Keratinocyte (primary cell): ENCODE measurements around the gene RASA3. TPM values are rescaled to one million over a fixed set of nuclear protein-coding genes. Genes with fewer than 3 reads are reported as not detected.

Source experiments
- DNase-seq: peaks from one replicate; pipeline ENCODE4 v3.0.0-alpha.2; 2011; ENCODE audit warnings: low read depth, missing footprints, low spot score
- FAIRE-seq: peaks from 2 replicates; lab custom pipeline; 2011; peaks lifted over from hg19 to GRCh38; lab: Jason Lieb, UNC
- H2AFZ ChIP-seq: 2 replicates; pipeline ENCODE4 v1.6.0; 2012; ENCODE audit warnings: low read length, control low read depth, inconsistent platforms; ENCODE audit not compliant: control insufficient read depth
- H3K27ac ChIP-seq: 2 replicates; pipeline ENCODE4 v1.5.1; 2011; ENCODE audit warnings: low read length; ENCODE audit not compliant: control insufficient read depth, insufficient read depth
- H3K27me3 ChIP-seq: 3 replicates; pipeline ENCODE4 v1.6.0; 2011; ENCODE audit warnings: low read length; ENCODE audit not compliant: control insufficient read depth, insufficient read depth; ENCODE audit errors: extremely low read depth
- H3K36me3 ChIP-seq, 2 experiments: 2 replicates in 1 of 2; 3 replicates in 1 of 2; pipeline ENCODE4 v1.5.1; 2011; ENCODE audit warnings: low read length in 2 of 2, mild to moderate bottlenecking in 1 of 2; ENCODE audit not compliant: control insufficient read depth in 2 of 2, insufficient read depth in 2 of 2; ENCODE audit errors: extremely low read depth in 1 of 2
- H3K4me1 ChIP-seq: 3 replicates; pipeline ENCODE4 v1.5.1; 2011; ENCODE audit warnings: low read length; ENCODE audit not compliant: control insufficient read depth, insufficient read depth; ENCODE audit errors: extremely low read depth
- H3K4me2 ChIP-seq: 3 replicates; pipeline ENCODE4 v1.6.0; 2011; ENCODE audit warnings: low read depth, low read length; ENCODE audit not compliant: control insufficient read depth, insufficient read depth; ENCODE audit errors: extremely low read depth
- H3K4me3 ChIP-seq, 3 experiments: fragments of 200-600 bp in 1 of 3; sonication (generic) in 1 of 3; 2 replicates in 2 of 3; 3 replicates in 1 of 3; pipeline ENCODE4 v1.5.1; 2011 to 2016; ENCODE audit warnings: low read length in 3 of 3, mild to moderate bottlenecking in 3 of 3, control low read depth in 2 of 3, inconsistent platforms in 1 of 3, low read depth in 1 of 3, mixed read lengths in 1 of 3, mixed run types in 1 of 3, moderate library complexity in 1 of 3; ENCODE audit not compliant: control insufficient read depth in 2 of 3, insufficient read depth in 2 of 3; ENCODE audit errors: extremely low read depth in 1 of 3
- H3K79me2 ChIP-seq: 2 replicates; pipeline ENCODE4 v1.6.0; 2012; ENCODE audit warnings: low read length; ENCODE audit not compliant: control insufficient read depth, insufficient read depth
- H3K9ac ChIP-seq: 3 replicates; pipeline ENCODE4 v1.6.0; 2011; ENCODE audit warnings: low read length; ENCODE audit not compliant: control insufficient read depth, insufficient read depth; ENCODE audit errors: extremely low read depth
- H3K9me1 ChIP-seq: 3 replicates; pipeline ENCODE4 v1.6.0; 2011; ENCODE audit warnings: low read length; ENCODE audit not compliant: control insufficient read depth, insufficient read depth; ENCODE audit errors: extremely low read depth
- H3K9me3 ChIP-seq: 2 replicates; pipeline ENCODE4 v1.5.1; 2012; ENCODE audit warnings: low read depth, low read length; ENCODE audit not compliant: control insufficient read depth
- H4K20me1 ChIP-seq: 3 replicates; pipeline ENCODE4 v1.6.0; 2011; ENCODE audit warnings: low read length; ENCODE audit not compliant: control insufficient read depth, insufficient read depth; ENCODE audit errors: extremely low read depth
- EZH2 ChIP-seq: IDR thresholded peaks from one replicate; pipeline ENCODE4 v1.6.1; 2012; ENCODE audit warnings: inconsistent platforms, mild to moderate bottlenecking, low read length, moderate library complexity
- dilution Hi-C: fragments of 300-500 bp; cut with MboI; formaldehyde crosslinking; loops from one replicate; pipeline ENCODE4 v1.7.0; 2020; ENCODE audit warnings: low sequenced_read_pairs; ENCODE audit not compliant: extremely low pct_ligation_motif_present
- polyA plus RNA-seq, 5 experiments: library from polyadenylated mRNA; depleted of rRNA in 3 of 5; stranded (reverse) in 3 of 5; stranded (forward) in 1 of 5; unstranded in 1 of 5; fragments of >200 nt; gene quantifications; 1 replicate in 1 of 5; 2 replicates in 3 of 5; 3 replicates in 1 of 5; pipeline versions ENCODE4 v1.2.1 to v1.2.3, GENCODE V29; 2011 to 2012; ENCODE audit warnings: missing spikeins in 2 of 5, low read depth in 1 of 5, low replicate concordance in 1 of 5
- TF ChIP-seq, protein P1 (sequence below), 3 experiments: IDR thresholded peaks in 1 of 3; conservative IDR thresholded peaks in 1 of 3; optimal IDR thresholded peaks in 1 of 3; 2 replicates in 2 of 3; 3 replicates in 1 of 3; pipeline versions ENCODE3 to v1.5.1; 2011; ENCODE audit warnings: low read length in 3 of 3, mild to moderate bottlenecking in 3 of 3, moderate library complexity in 2 of 3, control low read depth in 1 of 3, inconsistent platforms in 1 of 3; ENCODE audit not compliant: insufficient read depth in 2 of 3; ENCODE audit errors: extremely low read depth in 1 of 3

The RASA3 gene
- polyA plus RNA-seq, 1 donor (not counting 4 experiments of a cell fraction or from before 2014, with no cell fraction given): 4.1 TPM

DNA sequence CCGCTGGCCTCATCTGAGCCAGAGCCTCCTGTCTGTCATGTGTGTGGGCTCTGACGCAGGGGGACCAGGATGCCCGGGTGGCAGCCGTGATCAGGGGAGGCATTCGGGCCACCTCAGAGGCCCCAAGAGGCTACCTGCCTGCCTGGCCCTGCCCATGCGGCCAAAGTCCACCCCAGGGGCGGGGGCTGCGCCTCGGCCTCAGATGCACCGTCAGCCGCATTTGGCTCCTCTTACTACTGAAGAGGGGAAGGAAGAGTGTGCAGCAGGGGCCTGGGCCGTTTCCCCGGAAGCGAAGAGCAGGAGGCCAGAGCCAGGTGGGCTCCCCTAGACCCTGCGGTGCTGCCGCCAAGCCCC is 192.5 kb downstream of the RASA3 start:
- no peaks in the 10 kb centered on the region for H3K4me1 ChIP-seq
- H3K4me2 ChIP-seq: no peak overlapping the region
- DNase-seq (no peak), FAIRE-seq (no peak)
- peaks cover 32% of the 10 kb centered on the region for H3K27me3 ChIP-seq
- dilution Hi-C loops: no loop called here
- no peaks in the 10 kb centered on the region for H4K20me1 ChIP-seq
- no peaks in the 10 kb centered on the region for H3K79me2 ChIP-seq
- no peak overlapping the region for H3K27ac ChIP-seq
- TF ChIP-seq, protein P1, sequence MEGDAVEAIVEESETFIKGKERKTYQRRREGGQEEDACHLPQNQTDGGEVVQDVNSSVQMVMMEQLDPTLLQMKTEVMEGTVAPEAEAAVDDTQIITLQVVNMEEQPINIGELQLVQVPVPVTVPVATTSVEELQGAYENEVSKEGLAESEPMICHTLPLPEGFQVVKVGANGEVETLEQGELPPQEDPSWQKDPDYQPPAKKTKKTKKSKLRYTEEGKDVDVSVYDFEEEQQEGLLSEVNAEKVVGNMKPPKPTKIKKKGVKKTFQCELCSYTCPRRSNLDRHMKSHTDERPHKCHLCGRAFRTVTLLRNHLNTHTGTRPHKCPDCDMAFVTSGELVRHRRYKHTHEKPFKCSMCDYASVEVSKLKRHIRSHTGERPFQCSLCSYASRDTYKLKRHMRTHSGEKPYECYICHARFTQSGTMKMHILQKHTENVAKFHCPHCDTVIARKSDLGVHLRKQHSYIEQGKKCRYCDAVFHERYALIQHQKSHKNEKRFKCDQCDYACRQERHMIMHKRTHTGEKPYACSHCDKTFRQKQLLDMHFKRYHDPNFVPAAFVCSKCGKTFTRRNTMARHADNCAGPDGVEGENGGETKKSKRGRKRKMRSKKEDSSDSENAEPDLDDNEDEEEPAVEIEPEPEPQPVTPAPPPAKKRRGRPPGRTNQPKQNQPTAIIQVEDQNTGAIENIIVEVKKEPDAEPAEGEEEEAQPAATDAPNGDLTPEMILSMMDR (optimal IDR thresholded peaks at IDR 0.05 in 1 of 3, IDR thresholded peaks at IDR 0.05 in 1 of 3, conservative IDR thresholded peaks at IDR 0.05 in 1 of 3; ENCODE audit: extremely low read depth in 1 of 3, insufficient read depth in 2 of 3, low read length in 3 of 3): no peak
- TF ChIP-seq EZH2: no peak
- H3K36me3 ChIP-seq: no peaks in the 10 kb centered on the region
- H2AFZ ChIP-seq: no peak overlapping the region
- no peak overlapping the region for H3K9ac ChIP-seq
- H3K4me3 ChIP-seq: no peak overlapping the region
- H3K9me1 ChIP-seq: no peaks in the 10 kb centered on the region
- H3K9me3 ChIP-seq: no peaks in the 10 kb centered on the region

DNA sequence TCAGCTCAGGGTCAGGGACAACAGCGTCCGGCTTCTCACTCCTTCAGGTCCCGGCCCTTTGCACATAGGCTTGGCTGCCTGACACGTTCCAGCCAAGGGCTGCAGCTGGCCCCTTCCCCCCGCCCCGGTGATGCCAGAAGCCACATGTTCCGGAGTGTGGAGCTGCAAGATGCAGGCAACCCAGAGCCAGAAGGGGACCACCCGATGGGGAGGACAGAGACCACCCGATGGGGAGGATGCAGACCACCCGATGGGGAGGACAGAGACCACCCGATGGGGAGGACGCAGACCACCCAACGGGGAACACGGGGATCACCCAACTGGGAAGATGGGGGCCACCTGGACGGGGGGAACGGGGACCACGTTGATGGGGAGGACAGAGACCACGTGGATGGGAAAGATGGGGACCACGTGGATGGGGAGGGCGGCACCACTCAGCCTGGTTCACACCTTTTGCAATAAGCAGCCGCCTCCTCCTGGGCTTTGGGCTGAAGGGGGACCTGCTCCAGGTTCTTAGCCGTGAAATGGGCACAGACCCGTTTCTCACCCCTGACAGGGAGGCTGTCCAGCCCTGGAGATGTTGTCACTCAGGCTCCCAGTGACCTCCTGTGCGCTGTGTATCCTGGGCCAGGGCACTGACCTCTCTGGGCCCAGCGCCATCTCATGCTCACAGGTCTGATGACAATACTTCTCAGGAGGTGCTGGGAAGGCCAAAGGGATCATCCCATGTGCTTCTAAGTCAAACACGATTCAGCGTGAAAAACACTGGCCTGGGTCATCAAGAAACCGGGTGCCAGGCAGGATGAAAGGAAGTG is 193.1 kb downstream of the RASA3 start:
- Histone ChIP-seq H2AFZ (no peak overlapping the region), H3K79me2 (no peaks in the 10 kb centered on the region), H3K4me2 (no peak overlapping the region), H3K9me1 (no peaks in the 10 kb centered on the region), H3K9ac (no peak overlapping the region), H3K27me3 (peaks cover 32% of the 10 kb centered on the region), H3K4me1 (no peaks in the 10 kb centered on the region), H4K20me1 (no peaks in the 10 kb centered on the region), H3K9me3 (no peaks in the 10 kb centered on the region), H3K36me3 (no peaks in the 10 kb centered on the region), H3K4me3 (no peak overlapping the region), H3K27ac (no peak overlapping the region)
- dilution Hi-C loops: no loop called here
- TF ChIP-seq, protein P1 (optimal IDR thresholded peaks at IDR 0.05 in 1 of 3, IDR thresholded peaks at IDR 0.05 in 1 of 3, conservative IDR thresholded peaks at IDR 0.05 in 1 of 3; ENCODE audit: extremely low read depth in 1 of 3, insufficient read depth in 2 of 3, low read length in 3 of 3): no peak
- no peak for TF ChIP-seq EZH2
- DNase-seq (no peak), FAIRE-seq (no peak)
